IPS DF 19.7 (cell line): Measurements from ENCODE around the gene TIPIN.
"Not testable (repeated sequence)": the region's sequence is repeated elsewhere in the genome, so short reads cannot be mapped to it uniquely, and the experiment has no call there.

ENCODE experiments used
- DNase-seq: peaks from one replicate; pipeline ENCODE4 v3.0.0-alpha.2; 2013; ENCODE audit warnings: low read depth, low spot score

TIPIN gene

GRCh38 chr15:66386204-66387123 is 30.0 kb upstream of the TIPIN start, which contains the start of gene MAP2K1:
Gene MAP2K1 (plus strand): TSS chr15:66386912. CDS start chr15:66387348, 436 bp downstream.
- no peak for DNase-seq

- not testable (repeated sequence) for DNase-seq
These were observed 24.9 kb upstream of the TIPIN start for GRCh38 chr15:66381376-66381775.

- no peak for DNase-seq
These were observed 22.4 kb upstream of the TIPIN start for GRCh38 chr15:66378814-66379430.

- no peak for DNase-seq
These were observed 17.7 kb upstream of the TIPIN start for GRCh38 chr15:66374179-66374578.

- no peak for DNase-seq
These were observed 13.5 kb upstream of the TIPIN start for GRCh38 chr15:66369773-66370651.

- DNase-seq: no peak
These were observed 8.6 kb upstream of the TIPIN start for GRCh38 chr15:66364944-66365528.

GRCh38 chr15:66362776-66363175 is 6.3 kb upstream of the TIPIN start:
- no peak for DNase-seq

GRCh38 chr15:66361745-66362460 is 5.4 kb upstream of the TIPIN start:
- DNase-seq: not testable (repeated sequence)

- no peak for DNase-seq
These were observed 3.3 kb upstream of the TIPIN start for GRCh38 chr15:66359740-66360139.

- no peak for DNase-seq
These were observed 467 bp downstream of the TIPIN start for GRCh38 chr15:66356077-66356358.

- not testable (repeated sequence) for DNase-seq
These were observed 8.0 kb downstream of the TIPIN start for GRCh38 chr15:66348530-66348929.

GRCh38 chr15:66328771-66329170 is 27.7 kb downstream of the TIPIN start:
- no peak for DNase-seq

- no peak for DNase-seq
These were observed 28.7 kb downstream of the TIPIN start for GRCh38 chr15:66327736-66328135.

GRCh38 chr15:66326051-66326450 is 30.4 kb downstream of the TIPIN start:
- DNase-seq: no peak

- DNase-seq: no peak
These were observed 33.1 kb downstream of the TIPIN start for GRCh38 chr15:66323312-66323928.

GRCh38 chr15:66312144-66312543 is 44.3 kb downstream of the TIPIN start:
- no peak for DNase-seq

- no peak for DNase-seq
These were observed 45.7 kb downstream of the TIPIN start for GRCh38 chr15:66310786-66311185.

- DNase-seq: no peak
These were observed 46.7 kb downstream of the TIPIN start for GRCh38 chr15:66309828-66310227.

GRCh38 chr15:66308531-66308930 is 48.0 kb downstream of the TIPIN start:
- DNase-seq: no peak

- no peak for DNase-seq
These were observed 50.1 kb downstream of the TIPIN start for GRCh38 chr15:66306381-66306780.

- DNase-seq: not testable (repeated sequence)
These were observed 52.1 kb downstream of the TIPIN start for GRCh38 chr15:66304425-66304824.
